Endothelial cell (in vitro differentiated cells): ENCODE measurements around the gene ARPC5. TPM values are rescaled to one million over a fixed set of nuclear protein-coding genes. Genes with fewer than 3 reads are reported as not detected.
A peak's percentile ranks its signal among the peaks of the same experiment; 100 is the strongest.
"Not testable (repeated sequence)": the region's sequence is repeated elsewhere in the genome, so short reads cannot be mapped to it uniquely, and the experiment has no call there.

Source experiments
- DNase-seq: peaks from one replicate; pipeline ENCODE4 v3.0.0; 2021; ENCODE audit warnings: low spot score
- H3K27ac Mint-ChIP-seq: one replicate; pipeline ENCODE4 v1.8.0; 2021; ENCODE audit warnings: mixed read lengths, inconsistent platforms; ENCODE audit not compliant: unreplicated experiment
- H3K27me3 Mint-ChIP-seq: one replicate; pipeline ENCODE4 v1.8.0; 2021; ENCODE audit warnings: mild to moderate bottlenecking, moderate library complexity, mixed read lengths, inconsistent platforms; ENCODE audit not compliant: unreplicated experiment
- H3K36me3 Mint-ChIP-seq: one replicate; pipeline ENCODE4 v1.8.0; 2021; ENCODE audit warnings: mild to moderate bottlenecking, low read depth, mixed read lengths, inconsistent platforms; ENCODE audit not compliant: unreplicated experiment
- H3K4me1 Mint-ChIP-seq: one replicate; pipeline ENCODE4 v1.8.0; 2021; ENCODE audit warnings: mild to moderate bottlenecking, mixed read lengths, inconsistent platforms; ENCODE audit not compliant: unreplicated experiment
- H3K4me3 Mint-ChIP-seq: one replicate; pipeline ENCODE4 v1.8.0; 2021; ENCODE audit warnings: mild to moderate bottlenecking, mixed read lengths, inconsistent platforms; ENCODE audit not compliant: unreplicated experiment
- H3K9me3 Mint-ChIP-seq: one replicate; pipeline ENCODE4 v1.8.0; 2021; ENCODE audit warnings: mixed read lengths, inconsistent platforms; ENCODE audit not compliant: unreplicated experiment
- long read RNA-seq: library from polyadenylated mRNA; unstranded; transcript quantifications from one replicate; pipeline ENCODE4 v2.0.0, GENCODE V29; 2020; ENCODE audit not compliant: unreplicated experiment
- total RNA-seq: library from RNA; stranded (reverse); fragmentation: NEBNext Ultra II Directional; extraction: Animal tissue kit (Norgen Biotek cat#: 25700); gene quantifications from one replicate; pipeline ENCODE4 v1.2.1, GENCODE V29; 2021; ENCODE audit not compliant: unreplicated experiment
- TF ChIP-seq, protein P1 (sequence below): fragments of 200-600 bp; sonication (generic); IDR thresholded peaks from one replicate; pipeline ENCODE4 v1.5.0; 2021; ENCODE audit warnings: antibody characterized with exemption; ENCODE audit not compliant: unreplicated experiment

The ARPC5 gene
- 142 TPM for total RNA-seq
- long read RNA-seq, full-length matches to known transcripts = 185 of 191 reads
- long read RNA-seq, partial matches to known transcripts = 0 of 191 reads
- long read RNA-seq, other reads (novel, unspliced or antisense) = 6 of 191 reads

DNA sequence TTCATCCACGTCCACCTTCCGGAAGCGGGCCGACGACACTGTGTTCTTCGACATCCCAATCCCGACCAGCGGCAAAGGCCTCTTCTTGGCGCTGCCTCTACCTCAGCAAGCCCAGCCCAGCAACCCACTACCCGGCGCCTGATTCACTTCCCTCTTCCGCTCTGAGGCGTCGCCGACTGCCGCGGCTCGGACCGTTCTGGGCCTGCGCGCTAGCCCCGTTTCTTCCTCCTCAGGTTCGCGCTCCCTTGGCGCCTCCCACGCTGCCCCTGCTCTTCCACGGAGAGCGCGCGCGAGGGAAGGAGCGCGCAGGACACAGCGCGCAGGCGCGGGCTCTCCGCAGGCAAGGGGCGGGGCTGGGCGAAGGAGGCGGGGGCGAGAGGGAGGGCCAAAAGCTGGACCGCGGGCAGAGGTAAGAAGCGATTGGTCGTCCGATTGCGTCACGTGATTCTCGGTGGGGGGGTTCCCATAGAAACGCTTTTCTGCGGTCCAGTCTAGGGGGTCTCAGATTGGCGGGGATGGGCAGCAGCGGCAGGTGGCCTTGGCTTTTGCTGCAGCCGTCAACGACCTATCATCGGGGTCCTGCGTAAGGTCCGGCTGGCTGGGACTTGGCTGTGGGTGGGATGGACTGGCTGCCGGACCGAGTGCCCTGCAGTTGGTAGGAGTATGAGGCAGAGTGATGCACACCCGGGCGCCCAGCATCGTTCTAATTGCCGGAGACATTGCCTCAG lies at the start of gene ARPC5:
TSS of gene ARPC5 (minus strand) at position 178 of the 728 bp plus-strand sequence. CDS start at position 54, 124 bp downstream.
- TF ChIP-seq, protein P1, sequence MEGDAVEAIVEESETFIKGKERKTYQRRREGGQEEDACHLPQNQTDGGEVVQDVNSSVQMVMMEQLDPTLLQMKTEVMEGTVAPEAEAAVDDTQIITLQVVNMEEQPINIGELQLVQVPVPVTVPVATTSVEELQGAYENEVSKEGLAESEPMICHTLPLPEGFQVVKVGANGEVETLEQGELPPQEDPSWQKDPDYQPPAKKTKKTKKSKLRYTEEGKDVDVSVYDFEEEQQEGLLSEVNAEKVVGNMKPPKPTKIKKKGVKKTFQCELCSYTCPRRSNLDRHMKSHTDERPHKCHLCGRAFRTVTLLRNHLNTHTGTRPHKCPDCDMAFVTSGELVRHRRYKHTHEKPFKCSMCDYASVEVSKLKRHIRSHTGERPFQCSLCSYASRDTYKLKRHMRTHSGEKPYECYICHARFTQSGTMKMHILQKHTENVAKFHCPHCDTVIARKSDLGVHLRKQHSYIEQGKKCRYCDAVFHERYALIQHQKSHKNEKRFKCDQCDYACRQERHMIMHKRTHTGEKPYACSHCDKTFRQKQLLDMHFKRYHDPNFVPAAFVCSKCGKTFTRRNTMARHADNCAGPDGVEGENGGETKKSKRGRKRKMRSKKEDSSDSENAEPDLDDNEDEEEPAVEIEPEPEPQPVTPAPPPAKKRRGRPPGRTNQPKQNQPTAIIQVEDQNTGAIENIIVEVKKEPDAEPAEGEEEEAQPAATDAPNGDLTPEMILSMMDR = no peak
- Mint-ChIP-seq H3K27ac (peak within 1 kb of the TSS; percentile 97), H3K4me3 (peak within 1 kb of the TSS; percentile 99), H3K27me3 (peaks cover 5% of the 10 kb centered on the region), H3K36me3 (peaks cover 2% of the 10 kb centered on the region), H3K4me1 (peaks cover 26% of the 10 kb centered on the region), H3K9me3 (no peaks in the 10 kb centered on the region)
- DNase-seq = peak; percentile 97

- Mint-ChIP-seq H3K9me3 (no peaks in the 10 kb centered on the region), H3K4me3 (no peak overlapping the region), H3K36me3 (no peaks in the 10 kb centered on the region), H3K27ac (no peak overlapping the region), H3K27me3 (peaks cover 1% of the 10 kb centered on the region), H3K4me1 (peaks cover 2% of the 10 kb centered on the region)
- DNase-seq = peak; percentile 23
- TF ChIP-seq, protein P1 = peak; percentile 83
These were observed 49.6 kb upstream of the ARPC5 start for GRCh38 chr1:183685112-183685713.

DNA sequence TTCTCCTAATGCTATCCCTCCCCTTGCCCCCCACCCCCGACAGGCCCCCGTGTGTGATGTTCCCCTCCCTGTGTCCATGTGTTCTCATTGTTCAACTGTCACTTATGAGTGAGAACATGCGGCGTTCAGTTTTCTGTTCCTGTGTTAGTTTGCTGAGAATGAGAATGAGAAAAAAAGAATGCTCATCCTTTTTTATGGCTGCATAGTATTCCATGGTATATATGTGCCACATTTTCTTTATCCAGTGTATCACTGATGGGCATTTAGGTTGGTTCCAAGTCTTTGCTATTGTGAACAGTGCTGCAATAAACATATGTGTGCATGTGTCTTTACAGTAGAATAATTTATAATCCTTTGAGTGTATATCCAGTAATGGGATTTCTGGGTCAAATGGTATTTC lies 43.8 kb upstream of the ARPC5 start:
- not testable (repeated sequence) for H3K27ac Mint-ChIP-seq, DNase-seq, H3K4me3 Mint-ChIP-seq, H3K36me3 Mint-ChIP-seq, H3K9me3 Mint-ChIP-seq, H3K4me1 Mint-ChIP-seq, H3K27me3 Mint-ChIP-seq

DNA sequence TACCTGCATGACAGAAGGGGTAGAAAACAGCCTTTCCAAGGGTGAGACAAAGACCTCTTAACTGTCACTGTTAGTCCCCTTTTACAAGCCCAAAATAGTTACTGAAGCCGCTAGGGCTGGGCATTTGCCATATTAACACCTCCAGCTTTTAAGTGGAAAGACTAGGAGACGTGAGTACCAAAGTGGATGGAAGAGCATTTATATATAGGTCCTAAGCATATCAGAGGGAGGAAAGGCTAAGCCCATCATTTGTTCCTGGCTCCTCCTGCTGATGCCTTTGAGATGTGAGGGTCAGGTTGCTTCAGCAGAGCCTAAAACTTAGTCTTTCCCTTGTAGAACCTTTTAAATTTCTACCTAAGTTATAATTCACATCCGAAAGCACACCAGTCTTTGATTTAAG lies 43.2 kb upstream of the ARPC5 start:
- H3K36me3 Mint-ChIP-seq = no peaks in the 10 kb centered on the region
- no peak overlapping the region for H3K27ac Mint-ChIP-seq
- no peak for DNase-seq
- no peaks in the 10 kb centered on the region for H3K9me3 Mint-ChIP-seq
- peaks cover 2% of the 10 kb centered on the region for H3K27me3 Mint-ChIP-seq
- TF ChIP-seq, protein P1 = no peak
- no peak overlapping the region for H3K4me3 Mint-ChIP-seq
- H3K4me1 Mint-ChIP-seq = peaks cover 2% of the 10 kb centered on the region

DNA sequence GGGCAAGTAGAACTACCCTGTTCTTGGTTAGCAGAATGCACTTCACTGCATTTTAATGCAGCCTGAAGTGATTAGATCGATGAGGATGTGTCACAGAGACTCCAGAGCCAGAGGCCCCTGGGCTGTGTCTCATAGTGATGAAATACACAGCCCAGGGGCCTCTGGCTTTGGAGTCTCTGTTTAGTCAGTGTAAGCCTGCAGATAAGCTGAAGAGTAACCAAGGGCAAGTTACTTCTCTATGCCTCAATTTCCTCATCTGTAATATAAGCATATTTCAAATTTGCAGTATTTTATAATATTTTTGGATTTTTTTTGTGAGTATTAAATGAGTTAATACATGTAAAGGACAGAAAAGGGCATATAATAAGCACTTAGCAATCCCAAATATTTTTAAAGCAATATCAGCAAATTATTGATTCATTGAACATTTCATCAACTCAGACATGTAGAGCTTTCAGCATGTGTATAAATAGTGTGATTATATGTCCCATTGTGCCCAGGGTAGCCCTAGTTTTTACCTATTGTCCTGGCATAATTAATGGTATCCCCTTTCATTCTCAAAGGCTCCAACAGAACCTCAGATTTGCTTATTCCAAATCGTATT lies 41.1 kb upstream of the ARPC5 start:
- Mint-ChIP-seq H3K4me1 (no peaks in the 10 kb centered on the region), H3K27ac (no peak overlapping the region), H3K9me3 (no peaks in the 10 kb centered on the region), H3K27me3 (peaks cover 2% of the 10 kb centered on the region), H3K4me3 (no peak overlapping the region), H3K36me3 (peaks cover 3% of the 10 kb centered on the region)
- DNase-seq = no peak
- TF ChIP-seq, protein P1 = no peak
